ENCODE data around the gene CACNA1H.

Gene CACNA1H

DNA sequence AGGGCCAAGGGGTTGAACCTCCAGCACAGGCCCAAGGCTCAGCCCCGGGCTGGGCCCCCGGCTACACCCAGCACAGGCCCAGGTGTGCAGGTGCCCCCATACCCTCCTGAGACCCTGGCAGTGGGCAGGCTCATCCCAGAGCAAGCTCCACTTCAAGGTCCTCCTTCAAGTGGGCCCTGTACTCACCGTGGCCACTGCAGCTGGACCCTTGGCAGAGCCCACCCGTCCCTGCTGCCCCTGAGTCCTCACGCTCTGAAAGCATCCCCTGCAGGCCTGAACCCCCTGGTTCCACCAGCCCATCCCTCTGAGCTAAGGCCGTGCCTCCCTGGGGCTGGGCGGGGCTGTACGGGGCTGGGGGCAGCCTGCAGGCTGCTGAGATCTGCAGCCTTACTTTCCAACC is 11.2 kb upstream of the CACNA1H start:
- DNase-seq (ENCODE audit: low read depth in 2 of 3, low spot score in 1 of 3): no peak

DNA sequence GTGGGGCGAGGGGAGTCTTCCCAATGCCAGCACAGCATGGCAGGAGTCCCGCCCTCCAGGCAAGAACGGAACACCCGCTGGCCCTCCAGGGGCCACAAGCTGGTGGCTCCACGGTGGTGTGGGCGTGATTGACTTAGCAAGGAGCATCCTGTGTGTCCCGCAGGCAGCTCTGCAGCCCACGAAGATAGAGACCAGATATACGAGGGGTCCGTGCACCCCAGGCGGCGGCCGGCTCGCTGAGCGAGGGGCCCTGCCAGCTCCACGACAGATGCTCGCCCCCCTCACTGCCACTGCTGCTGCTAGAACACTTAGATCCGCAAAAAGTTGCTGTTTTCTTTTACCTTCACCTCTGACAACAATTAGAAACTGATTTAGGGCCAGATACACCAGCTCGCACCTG is 10.0 kb upstream of the CACNA1H start:
- DNase-seq (ENCODE audit: low read depth in 2 of 3, low spot score in 1 of 3): no peak

DNA sequence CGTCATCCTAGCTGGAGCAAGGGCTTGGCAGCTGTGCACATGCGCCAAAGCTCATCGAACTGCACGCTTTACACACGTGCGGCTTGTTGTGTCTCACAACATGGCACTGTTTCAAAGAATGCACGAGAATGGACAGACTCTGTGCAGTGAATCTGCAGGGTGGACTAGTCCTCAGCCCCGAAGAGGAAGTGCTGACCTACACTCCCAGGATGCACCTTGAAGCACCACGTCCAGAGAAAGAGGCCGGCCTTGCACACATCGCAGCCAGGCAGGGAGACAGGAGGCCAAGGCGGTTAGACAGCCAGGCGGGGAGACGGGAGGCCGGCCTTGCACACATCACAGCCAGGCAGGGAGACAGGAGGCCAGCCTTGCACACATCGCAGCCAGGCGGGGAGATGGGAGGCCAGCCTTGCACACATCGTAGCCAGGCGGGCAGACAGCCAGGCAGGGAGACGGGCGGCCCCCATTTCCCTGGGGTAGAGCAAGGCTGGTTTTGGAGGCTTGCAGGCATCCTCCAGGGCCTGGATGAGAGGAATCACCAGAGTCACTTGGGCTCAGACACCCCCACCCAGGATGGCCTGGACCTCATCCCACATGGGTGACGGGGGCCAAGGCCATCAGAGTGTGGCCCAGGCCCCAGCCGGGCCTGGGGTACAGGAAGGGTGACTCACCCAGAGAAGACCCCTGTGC is 9.0 kb upstream of the CACNA1H start:
- DNase-seq (ENCODE audit: low read depth in 2 of 3, low spot score in 1 of 3): no peak

DNA sequence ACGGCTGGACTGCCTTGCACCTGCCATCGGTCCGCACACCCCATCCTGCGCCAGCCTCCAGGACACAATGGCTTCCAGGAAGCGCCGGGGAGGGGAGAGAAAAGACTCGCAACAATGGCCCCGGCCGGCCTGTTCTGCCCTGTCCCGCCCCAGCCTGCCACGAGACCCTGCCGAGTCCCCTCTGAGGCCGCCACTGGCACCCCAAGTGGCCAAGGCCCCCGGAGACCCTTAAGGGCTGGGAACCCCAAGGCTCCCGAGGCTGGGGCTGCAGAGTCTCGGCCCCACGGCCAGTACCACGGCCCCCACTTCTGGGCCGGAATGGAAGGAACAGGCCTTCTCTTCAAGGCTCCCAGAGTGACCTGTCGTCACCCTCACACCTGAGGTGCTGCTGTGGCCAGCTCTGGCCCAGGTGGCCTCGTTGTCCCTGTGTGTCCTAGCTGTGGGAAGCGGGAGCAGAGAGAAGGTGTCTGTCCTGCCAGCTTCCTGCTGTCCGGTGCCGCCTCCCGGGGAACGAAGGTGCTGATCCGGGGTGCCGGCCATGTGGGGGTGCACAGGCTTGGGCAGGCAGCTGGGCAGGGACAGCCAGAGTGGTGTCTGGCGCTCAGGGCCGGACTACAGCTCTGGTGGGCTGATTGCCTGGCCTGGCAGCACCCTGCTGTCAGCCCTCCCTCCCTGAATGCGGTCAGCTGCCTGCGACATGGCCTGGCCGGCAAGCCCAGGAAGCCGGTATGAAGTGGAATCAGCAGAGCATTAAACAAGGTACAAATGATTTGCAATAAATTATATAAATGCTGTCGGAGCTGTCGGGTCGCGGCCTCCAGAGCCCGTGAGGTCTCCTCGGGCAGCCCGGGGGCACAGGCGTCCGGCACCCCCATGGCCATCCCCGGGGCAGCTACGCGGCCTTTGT is 8.2 kb upstream of the CACNA1H start:
- no peak for DNase-seq (ENCODE audit: low read depth in 2 of 3, low spot score in 1 of 3)

DNA sequence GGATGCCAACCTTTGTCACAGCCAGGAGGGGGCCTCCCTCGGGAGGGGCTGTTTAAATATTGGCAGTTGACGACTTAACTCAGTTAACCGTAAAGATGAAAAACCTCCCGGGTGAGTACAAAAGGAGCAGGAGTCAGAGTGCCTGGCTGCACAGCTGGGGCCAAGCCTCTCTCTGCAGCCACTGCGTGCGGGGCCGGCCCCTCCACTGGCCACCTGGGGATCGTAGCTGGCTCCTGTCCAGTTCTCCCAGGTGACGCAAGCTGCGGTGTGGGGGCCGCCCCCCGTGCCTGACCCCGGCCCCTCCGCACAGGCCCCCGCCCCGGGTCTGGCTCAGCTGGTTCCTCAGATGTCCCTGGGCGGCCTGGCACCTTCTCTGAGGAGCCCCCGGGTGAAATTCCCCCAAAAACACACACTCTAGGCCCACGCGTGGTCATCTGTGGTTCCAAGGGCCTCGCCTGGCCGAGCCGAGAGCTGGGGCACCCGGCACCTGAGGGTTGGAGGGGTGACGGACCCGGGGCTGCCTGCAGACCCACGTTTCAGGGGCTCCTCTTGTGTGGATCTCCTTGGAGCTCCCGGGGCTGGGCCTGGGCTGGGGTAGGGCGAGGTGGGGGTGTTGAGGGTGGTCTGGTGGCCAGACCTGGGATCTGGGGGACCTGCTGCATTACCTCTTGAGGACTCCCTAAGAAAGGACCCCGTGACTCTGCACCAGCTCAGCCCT is 7.4 kb upstream of the CACNA1H start:
- no peak for DNase-seq (ENCODE audit: low read depth in 2 of 3, low spot score in 1 of 3)

DNA sequence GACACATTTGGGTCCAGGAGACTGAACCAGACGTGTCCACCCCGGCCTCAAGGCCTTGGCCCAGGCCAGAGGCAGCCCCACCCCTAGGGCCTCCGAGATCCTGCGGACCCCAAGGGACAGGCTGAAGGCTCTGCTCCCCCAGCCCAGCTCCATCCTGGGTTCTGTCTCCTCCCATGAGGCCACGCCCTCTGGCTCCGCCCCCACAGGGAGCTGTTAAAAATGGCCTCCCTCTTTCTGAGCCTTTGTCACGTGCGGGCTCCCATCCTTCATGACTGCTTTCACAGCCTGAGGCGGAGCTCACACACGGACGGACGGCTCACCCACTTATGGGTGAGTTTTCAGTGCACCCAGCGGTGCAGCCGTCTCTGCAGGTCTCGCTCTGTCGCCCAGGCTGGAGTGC is 6.5 kb upstream of the CACNA1H start:
- peak in 1 of 3 donors; percentile 15 for DNase-seq (ENCODE audit: low read depth in 2 of 3, low spot score in 1 of 3)

DNA sequence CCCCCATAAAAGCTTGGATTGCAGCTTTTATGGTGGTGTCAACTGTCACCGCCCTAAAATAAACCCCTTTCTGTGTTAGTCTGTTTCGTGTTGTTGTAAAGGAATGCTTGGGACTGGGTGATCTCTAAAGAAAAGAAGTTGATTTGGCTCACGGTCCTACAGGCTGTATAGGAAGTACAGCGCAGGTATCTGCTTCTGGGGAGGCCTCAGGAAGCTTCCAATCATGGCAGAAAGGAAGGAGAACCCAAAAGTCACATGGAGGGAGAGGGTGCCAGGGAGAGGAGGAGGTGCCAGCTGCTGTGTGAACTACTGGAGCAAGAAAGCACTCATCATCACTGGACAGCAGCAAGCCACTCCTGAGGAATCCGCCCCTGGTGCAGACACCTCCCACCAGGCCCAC is 5.9 kb upstream of the CACNA1H start:
- no peak for DNase-seq (ENCODE audit: low read depth in 2 of 3, low spot score in 1 of 3)

DNA sequence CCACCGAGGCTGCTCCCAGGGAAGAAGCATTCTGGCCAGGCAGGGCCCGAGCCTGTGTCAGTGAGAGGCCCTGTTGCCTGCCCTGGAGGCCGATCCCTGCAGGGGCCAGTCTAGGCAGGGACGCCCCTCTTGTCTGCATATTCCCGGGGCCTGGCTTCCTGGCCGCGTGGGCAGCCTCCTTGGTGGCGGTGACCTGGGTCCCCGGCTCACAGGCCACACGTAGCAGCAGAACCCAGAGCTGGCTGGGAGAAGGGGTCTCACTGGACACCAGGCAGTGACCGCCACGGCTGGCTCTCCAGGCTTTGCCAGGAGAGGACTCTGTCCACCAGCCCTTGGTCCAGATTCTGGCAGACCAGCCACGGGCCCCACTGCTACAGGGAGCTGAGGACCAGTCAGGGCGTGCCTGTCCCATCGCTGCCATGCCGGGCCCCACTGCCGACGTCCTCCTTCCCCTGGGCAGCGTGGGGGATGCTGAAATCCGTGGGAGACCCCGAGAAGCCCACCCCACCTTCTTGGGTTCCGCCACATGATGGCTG is 3.7 kb upstream of the CACNA1H start:
- DNase-seq (ENCODE audit: low read depth in 2 of 3, low spot score in 1 of 3): no peak

DNA sequence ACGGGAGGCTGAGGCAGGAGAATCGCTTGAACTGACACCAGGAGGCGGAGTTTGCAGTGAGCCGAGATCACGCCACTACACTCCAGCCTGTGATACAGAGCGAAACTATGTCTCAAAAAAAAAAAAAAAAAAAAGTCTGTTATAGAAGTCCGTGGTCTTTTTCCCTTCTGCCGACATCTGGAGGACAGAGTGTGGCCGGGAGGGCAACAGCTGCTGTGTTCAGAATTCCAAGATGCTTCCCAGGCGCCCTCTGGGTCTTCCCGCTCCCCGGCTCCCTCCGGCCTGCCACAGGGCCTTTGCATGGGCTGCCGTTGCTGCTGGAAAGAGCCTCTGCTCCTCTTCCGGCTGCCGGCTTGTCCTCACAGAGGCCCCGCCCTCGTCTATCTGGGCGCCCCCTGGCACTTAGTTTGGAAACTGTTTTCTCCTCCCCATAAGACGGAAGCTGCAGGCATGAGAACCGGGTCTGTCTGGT is 2.4 kb upstream of the CACNA1H start:
- peak in 2 of 3 donors; percentile 13 to 16 for DNase-seq (ENCODE audit: low read depth in 2 of 3, low spot score in 1 of 3)

DNA sequence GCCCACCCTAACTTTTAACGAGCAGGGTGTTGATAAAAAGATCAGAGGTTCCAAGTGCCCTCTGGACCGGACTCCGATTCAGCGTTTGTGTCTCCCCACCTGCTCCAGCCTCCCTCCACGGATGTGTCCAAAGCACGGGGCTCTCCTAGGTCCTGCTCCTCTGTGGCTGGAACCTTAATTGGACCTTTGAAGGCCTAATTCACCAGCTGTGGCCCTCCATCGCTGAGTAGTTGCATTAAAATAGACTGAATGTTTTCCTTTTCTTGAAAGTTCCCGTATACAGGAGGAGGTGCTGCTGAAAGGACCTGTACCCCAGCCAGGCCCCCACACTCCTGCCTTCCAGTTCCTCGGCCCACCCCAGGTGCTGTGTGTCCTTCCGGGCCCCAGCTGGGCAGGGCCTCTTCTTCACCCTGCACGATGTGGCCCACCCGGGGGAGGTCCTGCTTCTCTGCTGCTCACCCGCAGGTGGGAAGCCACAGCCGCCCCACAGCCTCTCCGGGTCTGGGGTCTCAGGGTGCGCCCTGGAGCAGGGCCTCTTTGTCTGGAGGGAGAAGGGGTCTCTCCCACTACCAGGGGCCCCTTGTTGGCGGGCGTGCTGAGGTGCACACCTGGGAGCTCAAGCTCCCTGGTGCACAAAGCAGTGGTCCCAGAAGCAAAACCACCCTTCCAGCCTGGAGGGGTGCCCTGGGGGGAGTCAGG is 1.3 kb upstream of the CACNA1H start:
- DNase-seq (ENCODE audit: low read depth in 2 of 3, low spot score in 1 of 3): no peak

DNA sequence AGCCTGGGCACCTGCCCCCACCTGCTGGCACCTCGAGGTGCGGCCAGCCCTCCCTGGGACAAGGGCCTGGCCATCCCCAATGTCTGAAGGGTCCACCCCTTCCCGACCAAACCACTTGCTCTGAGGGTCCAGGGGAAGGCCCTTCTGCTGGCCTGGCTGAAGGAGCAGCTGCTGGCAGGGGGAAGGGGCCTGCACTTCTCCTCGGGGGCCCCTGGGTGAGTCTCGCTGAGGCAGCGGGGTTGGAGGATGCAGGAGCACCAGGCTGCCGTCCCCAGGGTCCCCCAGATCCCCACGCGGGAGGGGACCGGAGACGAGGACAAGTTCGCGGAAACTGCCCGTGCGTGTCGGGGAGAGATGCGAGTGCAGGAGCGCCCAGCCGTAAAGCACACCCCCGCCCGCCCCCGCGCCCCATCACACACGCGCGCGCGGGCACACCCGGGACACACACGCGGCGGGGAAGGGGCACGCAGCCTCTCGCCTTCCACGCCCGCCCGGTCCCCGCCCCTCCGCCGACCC is 725 bp upstream of the CACNA1H start:
- DNase-seq (ENCODE audit: low read depth in 2 of 3, low spot score in 1 of 3): peak in 2 of 3 donors; percentile 1 to 31

DNA sequence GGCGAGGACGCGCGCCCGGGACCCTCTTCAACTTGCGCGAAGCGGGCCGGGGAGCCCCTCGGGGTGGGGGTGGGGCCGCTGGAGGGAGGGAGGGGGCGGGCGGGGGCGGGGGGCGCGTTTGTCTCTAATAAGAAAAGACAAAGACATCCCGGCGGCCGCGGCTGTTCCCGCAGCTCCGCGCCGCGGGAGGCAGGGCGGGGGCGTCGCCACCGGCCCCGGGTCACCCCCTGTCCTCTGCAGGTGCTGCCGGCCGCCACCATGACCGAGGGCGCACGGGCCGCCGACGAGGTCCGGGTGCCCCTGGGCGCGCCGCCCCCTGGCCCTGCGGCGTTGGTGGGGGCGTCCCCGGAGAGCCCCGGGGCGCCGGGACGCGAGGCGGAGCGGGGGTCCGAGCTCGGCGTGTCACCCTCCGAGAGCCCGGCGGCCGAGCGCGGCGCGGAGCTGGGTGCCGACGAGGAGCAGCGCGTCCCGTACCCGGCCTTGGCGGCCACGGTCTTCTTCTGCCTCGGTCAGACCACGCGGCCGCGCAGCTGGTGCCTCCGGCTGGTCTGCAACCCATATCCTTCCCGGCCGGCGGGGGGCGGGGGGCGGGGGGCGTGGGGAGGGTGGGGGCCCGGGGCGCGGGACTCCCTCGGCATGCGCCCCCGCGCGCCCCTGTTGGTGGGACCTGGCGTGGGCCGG is 714 bp downstream of the CACNA1H start:
- no peak for DNase-seq (ENCODE audit: low read depth in 2 of 3, low spot score in 1 of 3)

DNA sequence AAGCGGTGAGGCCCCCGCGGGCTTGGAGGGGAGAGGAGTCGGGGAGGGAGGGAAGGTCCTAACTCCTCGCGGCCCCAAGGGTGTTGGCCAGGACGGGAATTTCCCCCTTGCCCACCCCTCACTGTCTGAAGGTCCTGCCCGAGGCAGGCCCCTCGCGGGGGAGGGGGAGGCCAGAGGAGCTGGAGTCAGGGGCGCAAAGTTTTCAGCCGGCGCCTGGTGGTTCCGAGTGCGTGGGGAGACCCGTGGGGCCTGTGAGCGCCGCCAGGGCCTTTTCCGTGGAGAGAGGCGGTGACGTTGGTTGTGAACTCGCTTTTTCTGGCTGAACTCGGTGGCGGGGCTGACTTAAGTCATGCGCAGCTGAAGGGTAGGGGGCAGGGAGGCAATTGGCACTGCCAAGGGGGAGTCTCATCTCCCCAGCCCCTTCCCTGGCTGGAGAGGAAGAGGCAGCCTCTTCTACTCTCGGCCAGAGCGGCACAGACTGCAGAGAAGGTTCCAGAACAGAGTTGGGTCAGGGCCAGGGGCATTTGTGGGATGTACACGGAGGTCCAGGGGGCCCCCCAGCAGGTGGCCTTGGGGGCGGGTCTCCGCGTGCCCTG is 1.5 kb downstream of the CACNA1H start:
- DNase-seq (ENCODE audit: low read depth in 2 of 3, low spot score in 1 of 3): no peak

DNA sequence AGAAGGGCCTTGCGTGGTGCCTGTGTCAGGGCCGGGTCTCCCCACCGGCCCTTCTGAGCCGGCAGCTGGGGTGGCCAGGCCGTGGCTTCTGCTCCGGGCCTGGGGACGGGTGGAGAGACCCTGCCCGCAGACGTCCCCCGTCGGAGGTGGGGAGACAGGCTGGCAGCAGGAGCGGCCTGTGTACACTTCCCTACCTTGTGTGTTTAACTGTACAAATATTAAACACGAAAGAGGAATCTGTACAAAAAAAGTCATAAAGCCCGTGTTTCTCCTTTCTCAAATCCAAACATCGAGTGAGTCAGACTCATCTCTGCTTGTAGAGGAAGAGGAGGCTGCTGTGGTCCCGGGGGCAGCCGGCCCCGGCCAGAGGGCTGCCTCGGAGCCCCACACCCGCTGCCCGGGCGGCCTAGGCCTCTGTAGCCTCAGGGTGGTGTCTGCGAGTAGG is 2.0 kb downstream of the CACNA1H start:
- DNase-seq (ENCODE audit: low read depth in 2 of 3, low spot score in 1 of 3): no peak

DNA sequence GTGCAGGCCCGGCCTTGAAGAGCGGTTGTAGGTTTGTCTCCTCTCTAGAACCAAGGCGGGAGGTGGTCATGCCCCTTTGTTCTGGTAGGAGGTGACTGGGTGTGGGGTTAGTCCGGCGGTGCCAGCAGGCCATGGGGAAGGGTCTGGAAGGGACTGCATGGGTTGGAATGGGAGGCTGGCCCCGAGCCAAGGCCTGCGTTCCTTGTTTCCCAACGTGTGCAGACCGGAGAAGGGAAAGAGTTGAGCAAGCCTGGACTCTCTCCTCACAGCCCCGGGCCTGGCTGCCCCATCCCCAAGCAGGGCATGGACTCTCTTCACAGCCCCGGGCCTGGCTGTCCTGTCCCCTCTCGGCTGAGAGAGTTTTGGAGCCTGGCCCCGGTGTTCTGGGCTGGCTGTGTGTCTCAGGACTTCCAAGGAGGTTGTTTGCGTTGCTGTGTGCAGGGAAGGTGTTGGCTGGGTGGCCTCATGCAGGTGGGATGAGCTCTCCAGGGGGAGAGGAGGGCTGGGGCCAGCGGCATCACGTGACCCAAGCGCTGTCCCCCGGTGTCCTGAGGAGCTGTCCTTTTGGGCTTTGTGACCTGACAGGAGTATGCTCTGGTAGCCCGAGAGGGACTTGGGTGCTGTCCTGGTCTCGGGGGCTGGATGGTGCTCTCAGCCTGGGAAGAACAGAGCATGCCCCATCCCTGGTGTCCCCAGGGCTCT is 2.6 kb downstream of the CACNA1H start:
- DNase-seq (ENCODE audit: low read depth in 2 of 3, low spot score in 1 of 3): no peak

DNA sequence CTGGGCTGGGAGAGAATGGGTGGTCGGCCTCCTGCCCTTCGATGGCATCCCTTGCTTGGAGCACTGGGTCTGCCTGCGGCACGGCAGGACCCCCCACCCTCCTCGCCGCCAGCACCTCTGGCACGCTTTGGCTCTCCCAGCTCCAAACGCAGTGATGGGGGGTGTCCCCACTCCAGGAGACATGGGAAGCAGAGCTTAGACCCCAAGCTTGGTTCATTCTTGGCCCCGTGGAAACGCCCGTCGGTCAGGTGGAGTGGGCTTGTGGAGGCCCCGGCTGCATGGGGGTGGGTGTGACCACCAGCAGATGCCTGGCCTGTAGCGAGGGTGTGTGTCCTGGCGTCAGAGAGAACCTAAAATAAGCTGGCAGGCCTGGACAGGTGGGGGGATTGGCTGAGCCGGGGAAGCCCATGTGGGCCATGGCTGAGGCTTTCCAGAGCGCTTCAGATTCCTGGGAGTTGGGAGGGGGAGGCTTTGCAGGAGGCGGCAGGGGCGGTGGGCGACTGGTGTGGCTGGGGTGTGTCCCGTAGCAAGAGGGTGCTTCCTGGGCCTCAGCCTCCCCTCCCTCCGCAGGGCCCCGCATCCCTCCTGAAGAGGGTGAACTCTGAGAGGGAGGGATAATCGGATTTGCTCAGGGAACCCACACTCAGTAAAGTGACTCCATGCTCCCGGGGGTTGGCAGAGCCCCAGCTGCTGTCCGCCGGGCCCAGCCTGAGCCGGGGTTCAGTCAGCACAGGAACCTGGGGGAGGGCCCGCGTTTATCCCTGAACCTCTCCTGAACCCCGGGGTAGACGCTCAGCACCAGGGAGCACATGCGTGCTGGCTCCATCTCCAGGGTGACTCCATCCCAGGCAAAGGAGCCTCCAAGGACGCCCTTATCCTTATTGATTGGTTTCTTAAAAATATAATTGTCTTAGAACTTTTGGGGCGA is 3.4 kb downstream of the CACNA1H start:
- DNase-seq (ENCODE audit: low read depth in 2 of 3, low spot score in 1 of 3): no peak

DNA sequence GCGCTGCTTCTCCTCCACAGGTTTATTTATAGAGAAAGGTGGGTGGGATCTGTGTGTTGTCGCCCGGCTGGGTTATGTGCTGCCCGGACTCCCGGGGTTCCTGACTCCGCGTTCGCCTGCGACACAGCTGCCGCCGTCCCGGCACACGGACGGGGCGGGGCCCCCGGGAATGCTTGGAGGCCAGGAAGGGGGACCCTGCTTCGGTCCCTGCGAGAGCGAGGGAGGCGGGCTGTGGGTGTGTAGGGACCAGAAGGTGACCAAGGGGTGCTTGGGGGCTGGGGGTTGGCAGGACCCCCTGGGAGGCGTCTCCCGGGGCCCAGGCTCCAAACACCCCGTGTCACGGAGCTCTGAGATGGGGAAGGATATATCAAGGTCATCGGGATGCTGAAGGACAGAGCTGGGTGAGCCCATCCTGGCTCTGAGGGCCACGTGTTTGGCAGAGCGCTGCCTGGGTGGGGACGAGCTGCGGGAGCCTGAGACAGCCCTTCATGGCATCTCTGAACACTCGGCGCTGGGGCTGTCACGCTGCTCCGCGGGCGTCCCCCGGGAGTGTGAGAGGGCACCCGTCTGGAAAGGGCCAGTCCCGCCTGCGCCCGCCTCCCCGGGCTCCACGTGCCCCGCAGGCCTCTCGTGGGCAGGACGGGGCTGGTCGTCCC is 4.2 kb downstream of the CACNA1H start:
- DNase-seq (ENCODE audit: low read depth in 2 of 3, low spot score in 1 of 3): no peak
